NB4 (cell line): ENCODE data around the gene MED17.

Experiments
- MYC ChIP-seq: IDR thresholded peaks from 2 replicates; pipeline ENCODE4 v1.6.1; 2011; ENCODE audit warnings: low read depth, low read length
- POLR2A ChIP-seq: IDR thresholded peaks from 2 replicates; pipeline ENCODE4 v1.6.1; 2011; ENCODE audit warnings: mild to moderate bottlenecking; ENCODE audit not compliant: insufficient read length; ENCODE audit errors: extremely low read depth
- TF ChIP-seq, protein P1 (sequence below): IDR thresholded peaks from one replicate; pipeline ENCODE4 v1.5.1; 2012; ENCODE audit warnings: low read depth, low read length
- TF ChIP-seq, protein P2 (sequence below): IDR thresholded peaks from 2 replicates; pipeline ENCODE4 v1.6.1; 2011; ENCODE audit warnings: low read depth, low read length

DNA sequence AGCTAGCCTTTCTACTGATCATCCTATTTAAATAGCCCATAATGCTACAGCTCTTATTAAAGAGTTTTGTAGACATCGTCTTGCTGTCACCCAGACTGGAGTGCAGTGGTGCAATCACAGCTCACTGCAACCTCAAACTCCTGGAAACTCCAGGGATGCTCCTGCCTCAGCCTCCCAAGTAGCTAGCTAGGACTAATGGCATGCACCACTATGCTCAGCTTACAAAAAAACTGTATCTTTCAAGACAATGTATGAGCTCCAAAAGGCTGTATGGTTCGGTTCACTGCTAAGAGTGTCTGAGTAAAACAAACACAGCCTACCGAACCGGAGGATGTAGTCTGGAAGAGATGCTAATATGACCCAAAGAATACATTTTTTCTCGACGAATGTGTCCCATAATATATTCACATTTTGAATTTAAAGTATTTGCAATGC lies 45.4 kb upstream of the MED17 start:
- TF ChIP-seq, protein P1, sequence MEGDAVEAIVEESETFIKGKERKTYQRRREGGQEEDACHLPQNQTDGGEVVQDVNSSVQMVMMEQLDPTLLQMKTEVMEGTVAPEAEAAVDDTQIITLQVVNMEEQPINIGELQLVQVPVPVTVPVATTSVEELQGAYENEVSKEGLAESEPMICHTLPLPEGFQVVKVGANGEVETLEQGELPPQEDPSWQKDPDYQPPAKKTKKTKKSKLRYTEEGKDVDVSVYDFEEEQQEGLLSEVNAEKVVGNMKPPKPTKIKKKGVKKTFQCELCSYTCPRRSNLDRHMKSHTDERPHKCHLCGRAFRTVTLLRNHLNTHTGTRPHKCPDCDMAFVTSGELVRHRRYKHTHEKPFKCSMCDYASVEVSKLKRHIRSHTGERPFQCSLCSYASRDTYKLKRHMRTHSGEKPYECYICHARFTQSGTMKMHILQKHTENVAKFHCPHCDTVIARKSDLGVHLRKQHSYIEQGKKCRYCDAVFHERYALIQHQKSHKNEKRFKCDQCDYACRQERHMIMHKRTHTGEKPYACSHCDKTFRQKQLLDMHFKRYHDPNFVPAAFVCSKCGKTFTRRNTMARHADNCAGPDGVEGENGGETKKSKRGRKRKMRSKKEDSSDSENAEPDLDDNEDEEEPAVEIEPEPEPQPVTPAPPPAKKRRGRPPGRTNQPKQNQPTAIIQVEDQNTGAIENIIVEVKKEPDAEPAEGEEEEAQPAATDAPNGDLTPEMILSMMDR, result no peak
- TF ChIP-seq POLR2A (peak; percentile 19), MYC (no peak)
- TF ChIP-seq, protein P2, sequence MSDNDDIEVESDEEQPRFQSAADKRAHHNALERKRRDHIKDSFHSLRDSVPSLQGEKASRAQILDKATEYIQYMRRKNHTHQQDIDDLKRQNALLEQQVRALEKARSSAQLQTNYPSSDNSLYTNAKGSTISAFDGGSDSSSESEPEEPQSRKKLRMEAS, result no peak
